DMS114 treated with DMSO at 0.1 percent for 48 hours (cell line): ENCODE data around the gene ITPKB.

ENCODE experiments used
- DNase-seq: peaks from one replicate; lab custom pipeline; 2025; ENCODE audit not compliant: unreplicated experiment; lab: John Stamatoyannopoulos, UW

The ITPKB gene

DNA sequence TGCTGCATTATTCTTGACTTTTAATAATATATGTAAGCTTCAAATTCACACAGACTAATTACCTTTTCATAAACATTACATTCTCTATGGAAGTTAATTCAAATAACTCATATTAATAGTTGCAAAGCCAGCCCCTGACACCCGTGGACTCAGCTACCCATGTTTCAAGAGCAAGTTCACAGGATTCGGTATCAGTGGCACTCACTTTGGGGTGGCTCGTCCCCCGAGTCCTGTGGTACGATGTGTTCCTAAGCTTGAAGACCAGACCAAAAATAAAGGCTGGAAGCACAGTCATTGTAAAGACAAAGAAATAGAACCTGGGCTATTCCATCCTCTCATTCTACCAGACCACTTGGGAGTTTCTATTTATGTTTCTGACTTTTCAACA is 70.9 kb downstream of the ITPKB start:
- DNase-seq = no peak

DNA sequence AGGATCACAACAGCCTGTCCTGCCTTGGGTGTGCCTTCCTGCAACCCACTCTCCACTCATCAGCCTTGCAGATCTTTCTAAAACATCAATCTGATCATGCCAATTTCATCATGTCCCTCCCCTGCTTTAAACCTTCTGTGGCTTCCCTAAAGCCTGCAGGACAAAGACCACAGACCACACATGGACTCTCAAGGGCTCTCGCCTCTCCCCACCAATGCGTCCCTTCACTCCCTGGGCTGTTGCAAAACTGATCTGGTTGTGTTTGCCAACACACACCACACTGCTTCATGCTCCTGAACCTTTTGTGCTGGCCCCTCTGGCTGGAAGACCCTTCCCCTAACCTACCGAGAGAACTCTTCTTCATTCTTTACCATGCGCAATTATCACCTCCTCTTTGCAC is 72.4 kb downstream of the ITPKB start:
- DNase-seq = no peak

DNA sequence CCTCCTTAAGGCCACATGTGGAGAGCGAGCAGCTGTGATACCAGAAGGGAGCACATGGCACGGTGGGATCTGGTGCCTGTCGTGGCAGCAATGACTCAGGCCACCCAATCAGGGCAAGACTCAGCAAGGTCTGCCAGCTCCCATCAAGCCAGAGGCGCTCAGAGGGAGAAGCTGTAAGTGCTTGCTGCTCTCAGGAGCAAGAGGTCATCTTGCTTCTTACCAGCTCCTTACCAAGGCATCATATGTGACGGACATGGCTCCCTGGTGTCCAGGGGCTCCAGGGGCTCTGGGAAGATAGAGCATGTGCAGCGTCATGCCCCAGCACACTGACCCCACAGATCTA is 72.9 kb downstream of the ITPKB start:
- no peak for DNase-seq

DNA sequence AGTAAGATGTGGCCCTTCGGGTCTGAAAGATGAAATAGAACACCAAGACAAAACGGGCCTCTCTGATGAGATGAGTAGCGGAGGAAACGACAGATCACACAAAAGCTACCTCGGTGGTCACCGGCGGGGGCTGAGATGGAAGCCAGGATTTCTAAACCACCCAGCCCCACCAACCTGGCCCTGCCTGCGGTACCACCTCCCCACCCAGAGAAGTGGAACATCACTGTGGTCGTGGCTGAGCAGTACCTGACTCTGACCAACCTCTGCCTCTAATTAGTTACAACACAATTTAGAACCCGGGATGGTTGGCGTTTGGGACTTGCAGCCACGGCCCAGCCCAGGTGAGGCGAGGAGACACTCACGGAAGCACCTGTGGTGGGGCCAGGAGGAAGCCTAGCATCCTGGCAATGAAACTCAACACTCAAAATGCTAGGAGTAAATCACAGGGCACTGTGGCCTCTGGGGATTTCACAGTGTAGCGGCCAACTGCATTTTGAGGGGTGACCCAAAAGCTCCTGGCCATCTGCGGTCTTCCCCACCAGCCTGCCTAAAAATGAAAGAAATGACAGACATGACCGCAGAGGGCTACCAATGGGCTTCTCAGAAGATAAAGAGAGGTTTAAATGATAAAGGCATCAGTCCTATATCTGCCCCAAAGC is 73.4 kb downstream of the ITPKB start:
- no peak for DNase-seq

DNA sequence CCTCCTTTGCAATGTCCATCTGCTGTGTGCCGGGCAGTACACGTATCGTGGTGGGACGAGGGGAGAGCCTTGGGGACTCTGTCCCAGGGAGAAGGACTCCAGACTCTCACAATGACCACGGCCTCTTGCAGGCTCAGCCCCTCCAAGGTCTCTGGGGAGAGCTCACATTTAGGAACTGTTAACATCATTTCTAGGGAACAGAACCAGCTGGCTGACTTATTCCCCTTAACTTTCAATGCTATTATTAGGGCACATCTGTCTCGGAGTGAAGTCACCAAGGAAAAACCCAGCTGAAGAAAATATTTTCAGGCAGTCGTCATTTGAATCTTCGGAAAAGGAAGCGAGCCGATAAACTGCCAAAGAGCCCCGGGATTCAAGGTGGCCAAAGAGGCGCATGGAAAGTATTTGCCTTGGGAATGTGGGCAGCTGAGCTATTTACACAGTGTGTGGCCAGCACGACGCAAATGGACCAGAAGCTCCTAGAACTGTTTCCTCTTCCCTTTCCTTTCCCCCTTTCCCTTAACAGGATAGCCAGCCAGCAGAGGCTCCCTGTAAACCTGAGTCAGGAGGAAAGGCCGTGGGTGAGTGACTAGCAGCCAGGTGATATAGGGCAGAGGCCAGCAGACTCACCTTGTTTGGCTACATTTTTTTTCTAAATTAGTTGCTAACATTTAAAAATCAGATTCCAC is 74.5 kb downstream of the ITPKB start:
- no peak for DNase-seq

DNA sequence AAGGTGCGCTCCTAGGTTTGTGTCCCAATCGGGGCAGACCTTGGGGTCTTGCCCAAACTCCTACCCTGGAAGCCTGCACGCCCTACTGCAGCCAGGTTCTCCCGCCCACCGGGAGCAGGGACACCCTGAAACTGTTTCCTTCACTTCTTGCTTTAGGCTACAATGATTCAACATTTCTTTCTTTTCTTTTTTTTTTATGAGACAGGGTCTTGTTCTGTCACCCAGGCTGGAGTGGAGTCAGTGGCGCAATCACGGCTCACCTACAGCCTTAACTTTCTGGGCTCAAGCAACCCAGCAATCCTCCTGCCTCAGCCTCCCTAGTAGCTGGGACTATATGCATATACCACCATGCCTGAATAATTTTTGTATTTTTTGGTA is 75.8 kb downstream of the ITPKB start:
- no peak for DNase-seq

DNA sequence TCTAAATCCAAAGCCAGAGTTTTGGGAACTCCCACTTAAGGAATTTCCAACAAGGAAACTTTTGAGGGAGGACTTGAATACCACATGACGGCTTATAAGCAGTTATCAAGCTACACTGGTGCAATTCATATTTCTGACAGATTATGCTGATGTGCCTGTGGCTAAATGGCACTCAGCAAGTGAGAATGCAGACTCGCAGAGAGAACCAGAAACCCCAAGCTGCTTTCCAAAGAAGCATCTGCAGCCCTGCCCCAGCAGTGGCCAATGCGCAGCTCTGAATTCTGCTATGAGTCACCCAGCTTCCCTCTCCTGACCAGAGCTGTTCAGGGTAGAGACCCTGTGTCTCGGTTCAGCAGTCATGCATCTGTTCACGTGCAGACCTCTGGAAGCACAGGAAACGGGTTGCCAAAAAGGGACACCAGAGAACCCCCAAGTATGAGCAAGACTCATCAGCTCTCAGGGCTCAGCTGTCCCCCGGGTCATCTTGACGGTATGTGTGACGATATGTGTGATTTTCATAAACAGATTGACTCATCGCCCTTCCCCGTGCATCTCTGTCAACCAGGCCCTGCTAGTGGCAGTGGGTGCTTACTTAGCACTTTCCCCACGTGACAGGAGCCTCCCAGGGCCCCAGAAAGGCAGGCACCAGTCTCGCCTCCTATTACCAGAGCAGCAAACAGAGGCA is 76.3 kb downstream of the ITPKB start:
- DNase-seq = no peak

DNA sequence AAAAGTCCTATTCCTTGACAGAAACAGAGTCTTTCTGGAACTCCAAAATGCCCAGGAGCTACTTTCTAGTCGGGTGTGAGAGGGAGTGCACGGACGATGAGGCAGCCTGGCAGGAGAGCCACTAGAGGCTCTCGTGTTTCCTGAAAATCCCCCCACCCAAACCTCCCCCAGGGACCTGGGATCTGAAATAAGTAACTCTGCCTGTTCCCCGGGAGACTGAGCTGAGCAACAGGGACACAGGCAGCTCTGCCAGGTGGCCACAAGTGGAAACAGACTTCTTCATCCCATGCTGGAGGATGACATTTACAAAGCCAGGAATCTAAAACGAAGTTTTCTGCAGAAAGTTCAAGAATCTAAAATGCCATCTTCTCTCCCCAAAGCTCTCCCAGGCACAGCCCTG is 77.1 kb downstream of the ITPKB start:
- DNase-seq = no peak

DNA sequence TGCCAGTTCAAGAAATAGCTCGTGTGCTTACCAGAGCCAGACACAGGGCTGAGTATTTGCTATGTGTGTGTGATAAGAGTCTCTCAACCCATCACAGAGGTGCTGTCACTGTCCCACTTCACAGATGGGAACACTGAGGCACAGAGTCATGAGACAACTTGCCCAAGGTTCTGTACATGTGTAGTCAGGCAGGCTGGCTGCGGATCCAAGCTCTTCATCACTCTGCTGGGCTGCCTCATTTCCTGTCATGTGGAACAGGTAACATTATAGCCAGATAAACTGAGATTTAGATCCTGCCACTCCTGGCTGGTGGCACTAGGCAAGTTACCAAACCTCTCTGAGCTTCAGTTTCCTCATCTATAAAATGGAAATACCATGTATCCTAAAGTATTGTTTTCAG is 77.8 kb downstream of the ITPKB start:
- no peak for DNase-seq

DNA sequence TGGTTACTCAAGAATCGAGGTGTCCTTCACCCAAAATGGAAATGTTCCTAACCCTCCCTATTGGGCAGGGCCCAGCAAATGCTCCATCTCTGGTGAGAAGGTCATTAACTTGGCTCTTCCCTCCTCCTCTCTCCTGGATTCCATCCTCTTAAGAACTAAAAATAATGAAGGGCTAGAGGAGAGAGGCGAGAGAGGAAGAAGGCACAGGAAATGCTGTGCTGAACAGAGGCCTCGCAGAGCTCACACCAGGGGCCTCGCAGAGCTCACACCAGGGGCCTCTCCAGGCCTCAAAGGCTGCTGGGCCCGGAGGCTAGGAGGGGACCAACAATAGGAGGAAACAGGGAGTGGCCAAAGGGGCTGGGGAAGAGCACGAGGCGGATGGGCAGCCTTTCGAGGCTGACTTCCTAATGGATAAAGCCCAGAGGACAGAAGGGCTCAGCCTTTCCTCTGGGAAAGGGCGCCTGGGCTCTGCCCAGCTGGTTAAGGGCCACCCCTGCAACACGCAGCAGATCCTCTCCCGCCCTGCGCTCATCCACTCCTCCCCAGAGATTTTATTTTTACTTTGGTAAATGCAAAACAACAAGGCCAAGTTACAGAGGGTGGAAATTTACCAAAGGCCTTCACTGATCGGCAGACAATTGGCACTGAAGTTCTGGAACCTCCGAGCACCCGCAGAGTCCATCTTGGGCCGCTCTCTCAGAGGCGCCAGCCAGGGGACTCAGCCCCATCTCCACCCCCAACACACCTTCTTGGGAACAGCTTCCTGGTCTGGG is 78.5 kb downstream of the ITPKB start:
- DNase-seq = no peak

DNA sequence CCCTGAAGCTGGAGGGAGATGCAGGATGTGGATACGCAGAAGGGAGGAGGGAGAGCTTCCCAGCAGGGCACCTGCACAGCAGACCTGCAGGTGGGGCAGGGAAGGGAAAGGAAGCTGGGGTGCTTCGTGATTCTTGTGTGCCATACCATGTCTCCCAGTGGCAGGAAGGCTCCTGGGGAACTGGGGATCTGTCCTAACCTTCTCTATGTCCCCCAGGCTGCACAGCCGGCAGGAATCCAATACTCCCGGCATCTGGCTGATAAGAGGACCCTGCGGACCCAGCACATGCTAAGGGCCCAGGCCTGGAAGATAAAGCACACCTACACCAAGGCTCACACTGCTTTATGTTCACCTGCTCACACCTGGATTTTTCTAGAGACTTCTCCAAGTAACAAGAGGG is 79.4 kb downstream of the ITPKB start:
- no peak for DNase-seq

DNA sequence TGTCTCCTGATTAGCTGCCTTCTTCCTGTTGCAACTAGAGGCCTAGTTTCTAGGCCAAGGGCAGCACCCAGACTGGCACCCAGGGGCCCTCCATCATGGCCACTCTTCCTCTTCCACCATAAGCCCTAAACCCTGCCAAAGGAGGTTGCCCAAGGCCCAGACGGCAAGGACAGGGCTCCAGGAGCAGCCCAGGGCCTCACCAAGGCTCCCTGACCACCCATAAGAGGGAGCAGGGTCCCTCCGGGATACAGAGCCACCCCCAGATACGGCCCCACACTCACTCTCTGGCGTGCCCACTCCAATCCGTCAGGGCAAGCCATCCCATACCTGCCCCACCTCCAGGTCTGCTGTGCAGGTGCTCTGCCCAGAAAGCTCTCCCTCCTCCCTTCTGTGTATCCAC is 79.9 kb downstream of the ITPKB start:
- DNase-seq = no peak

DNA sequence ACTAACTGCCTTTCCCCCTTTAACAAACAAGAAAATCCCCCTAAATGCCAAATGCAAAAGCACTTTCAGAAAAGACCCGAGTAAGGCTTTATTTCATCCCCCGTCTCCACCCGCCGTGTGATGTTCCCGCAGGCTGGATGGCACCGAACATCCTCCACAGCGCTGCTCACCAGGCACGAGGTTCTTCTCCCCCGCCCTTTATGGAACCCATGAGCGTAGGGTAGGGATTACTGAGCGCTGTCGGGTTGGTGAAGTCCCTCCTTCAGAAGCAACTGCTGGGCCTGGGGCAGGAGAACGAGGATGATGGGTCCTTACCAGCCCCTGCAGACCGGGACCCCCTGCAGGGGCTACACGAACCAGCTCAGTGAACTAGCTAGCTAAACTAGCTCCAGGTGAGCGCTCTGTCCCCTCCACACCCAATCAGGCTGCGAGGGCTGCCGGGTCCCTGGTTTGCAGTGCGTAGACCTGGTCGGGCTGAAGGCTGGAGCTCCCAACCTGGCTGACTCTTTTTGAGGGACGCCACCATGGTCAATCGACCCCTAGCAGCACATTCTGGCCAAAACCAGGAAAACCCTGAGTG is 80.4 kb downstream of the ITPKB start:
- DNase-seq = no peak

DNA sequence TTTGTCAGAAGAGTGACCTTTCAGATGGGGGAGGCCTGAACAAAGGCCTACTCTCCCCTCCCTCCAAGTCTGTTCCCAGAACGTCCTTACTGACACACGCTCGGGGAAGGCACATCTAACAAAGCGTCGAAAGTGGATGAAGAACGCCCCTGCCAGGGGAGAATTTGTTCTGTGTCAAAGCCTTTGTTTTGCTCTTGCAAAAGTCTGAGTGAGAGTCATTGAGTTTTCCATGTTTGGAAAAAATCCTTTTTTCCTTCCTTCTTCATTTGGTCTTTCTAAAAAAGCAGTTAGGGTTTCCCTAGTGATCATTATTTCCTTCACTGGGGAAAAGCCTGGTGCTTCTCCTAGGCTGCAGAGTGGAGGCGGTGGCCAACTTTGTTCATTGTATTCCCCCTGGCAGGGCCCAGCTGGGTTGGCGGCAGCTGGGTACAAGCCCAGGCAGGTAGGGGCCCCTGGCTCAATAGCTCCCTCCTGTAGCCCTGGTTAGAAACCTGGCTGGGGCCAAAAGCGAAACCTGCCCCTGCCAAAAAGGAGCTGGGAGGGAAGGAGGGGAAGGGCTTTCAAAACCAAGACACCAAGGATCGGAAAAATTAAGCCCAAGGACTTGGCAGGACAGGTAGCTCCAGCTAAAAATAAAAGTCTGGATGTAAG is 81.1 kb downstream of the ITPKB start:
- DNase-seq = no peak

DNA sequence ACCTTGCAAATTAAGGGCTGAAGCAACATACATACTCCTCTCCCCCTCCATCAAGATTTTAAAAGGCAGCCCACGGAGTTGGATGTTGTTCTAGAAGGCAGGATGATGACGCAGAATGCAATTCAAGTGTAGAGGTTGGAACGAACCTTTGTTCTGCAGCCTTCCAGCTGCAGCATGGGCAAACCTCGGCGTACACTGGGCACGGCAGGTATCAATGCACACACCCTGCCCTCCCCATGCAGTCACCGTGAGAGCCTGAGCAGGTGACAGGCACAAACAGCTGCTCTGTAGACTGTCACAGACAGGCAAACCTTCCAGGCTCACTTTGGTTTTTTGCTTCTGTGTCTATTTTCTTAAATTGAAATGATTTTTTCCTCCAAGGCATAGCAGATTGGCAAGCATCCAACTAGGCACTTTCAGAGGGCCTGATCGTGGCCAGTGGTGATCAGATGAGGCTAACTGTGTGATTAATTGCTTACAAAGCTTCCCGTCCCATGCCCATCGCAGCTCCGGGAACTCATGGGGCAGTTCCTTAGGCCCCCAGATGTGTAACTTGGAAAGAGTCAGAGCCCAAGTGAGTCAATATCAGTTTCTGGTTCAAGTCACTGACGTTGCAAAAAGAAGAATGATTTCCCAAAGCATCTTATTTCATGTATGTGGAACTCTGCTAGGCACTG is 82.3 kb downstream of the ITPKB start:
- DNase-seq = no peak

DNA sequence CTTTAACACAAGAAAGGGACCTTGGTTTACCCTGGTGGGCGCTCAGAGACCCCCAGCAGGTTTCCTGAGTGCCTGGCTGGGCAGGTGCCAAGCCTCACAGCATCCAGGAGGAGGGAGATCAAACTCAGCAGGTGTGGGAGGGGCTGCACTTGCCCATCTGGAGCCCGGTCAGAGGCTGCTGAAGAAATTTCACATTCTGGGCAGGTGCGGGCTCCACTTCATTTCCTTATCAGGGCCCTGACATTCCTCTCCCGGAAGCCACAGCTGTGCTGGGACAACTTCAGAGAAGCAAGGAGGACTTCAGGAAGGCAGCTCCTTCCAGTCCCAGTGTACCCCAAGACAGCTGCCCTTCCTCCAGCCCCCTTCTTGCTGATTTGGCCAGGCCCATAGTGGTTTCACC is 82.9 kb downstream of the ITPKB start:
- no peak for DNase-seq

DNA sequence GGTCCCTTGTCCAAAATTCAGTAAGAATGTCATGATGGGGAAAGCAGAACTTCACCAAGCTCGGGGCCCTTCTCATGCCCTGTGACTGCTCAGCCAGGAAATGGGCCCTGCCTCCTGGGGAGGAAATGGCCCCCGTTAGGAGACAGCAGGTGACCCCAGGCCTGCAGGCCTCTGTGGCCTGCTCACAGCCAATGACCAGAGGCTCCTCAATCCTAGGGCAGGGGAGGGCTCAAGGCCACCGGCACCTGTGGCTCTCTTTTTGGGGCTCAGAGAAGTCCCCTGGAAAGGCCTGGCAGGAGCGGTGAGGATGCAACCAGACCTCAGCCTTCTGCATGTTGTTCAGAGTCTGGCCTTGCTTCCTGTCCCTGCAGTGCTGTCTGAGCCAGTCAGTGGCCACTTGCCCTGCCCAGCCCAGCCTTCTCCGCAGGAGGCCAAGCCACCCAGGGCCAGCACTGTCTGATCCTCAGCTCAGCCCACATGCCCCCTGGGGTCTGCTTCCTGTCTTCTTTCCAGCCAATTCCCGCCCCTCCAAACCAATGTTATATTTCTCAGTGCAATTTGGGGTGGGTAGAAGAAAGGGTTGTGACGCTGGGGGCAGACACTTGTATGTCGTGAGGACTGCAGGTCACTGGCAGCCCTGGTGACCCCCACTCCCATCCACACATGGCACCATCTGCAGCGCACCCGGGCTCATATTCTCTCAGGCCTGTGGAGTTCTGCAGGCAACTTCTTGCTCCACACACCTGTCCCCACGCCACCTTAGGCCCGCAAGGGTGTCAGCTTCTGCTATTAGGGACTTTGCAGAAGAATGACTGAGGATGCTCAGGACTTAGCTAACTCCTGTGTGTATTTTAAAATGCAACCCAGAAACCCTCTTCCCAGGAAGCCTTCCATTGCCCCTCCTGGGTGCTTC is 83.6 kb downstream of the ITPKB start:
- DNase-seq = no peak

DNA sequence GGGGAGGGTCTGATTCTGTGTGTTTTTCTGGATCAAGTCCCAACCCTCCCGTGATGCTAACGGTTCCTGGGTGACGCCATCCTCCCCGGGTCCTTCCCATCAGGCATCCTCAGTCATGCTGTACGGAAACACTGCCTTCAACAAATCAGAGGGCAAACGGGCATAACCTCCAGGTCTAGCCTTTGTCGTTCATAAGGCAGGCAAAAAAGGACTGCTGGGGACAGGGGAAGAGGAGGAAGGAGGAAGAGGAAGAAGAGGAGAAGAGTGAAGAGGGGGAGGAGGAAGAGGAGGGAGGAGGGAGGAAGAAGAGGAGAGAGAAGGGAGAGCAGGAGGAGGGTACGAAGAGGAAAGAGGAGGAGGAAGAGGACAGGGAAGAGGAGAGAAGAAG is 84.4 kb downstream of the ITPKB start:
- DNase-seq = no peak

DNA sequence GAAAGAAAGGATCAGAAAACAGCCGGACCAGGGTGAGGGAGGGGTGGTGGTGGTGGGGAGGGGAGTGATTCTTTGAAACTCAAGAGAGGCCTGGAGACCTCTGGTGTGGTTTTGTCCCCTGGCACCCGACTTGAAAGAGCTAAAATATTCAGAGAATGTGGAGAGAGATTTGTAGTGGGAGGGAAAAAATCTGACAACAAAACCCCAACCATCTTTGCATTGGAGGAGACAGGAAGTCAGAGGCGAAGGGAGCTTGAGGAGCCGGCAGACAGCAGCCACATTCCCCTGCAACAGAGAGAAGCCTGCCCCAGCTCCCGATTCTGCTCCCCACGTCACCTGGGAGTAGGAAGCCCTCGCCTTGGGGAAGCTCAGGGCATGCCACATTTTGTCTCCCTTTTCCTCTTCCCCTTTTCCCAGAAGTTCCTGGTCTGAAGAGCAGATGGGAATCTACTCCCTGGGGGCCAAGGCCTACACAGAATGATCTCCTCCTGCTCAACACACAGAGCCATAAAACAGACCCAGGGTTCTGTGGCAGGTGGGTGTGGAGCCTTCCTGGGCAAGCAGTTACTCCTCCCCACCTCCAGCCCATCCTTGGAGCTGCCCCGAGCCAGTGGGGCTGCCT is 84.9 kb downstream of the ITPKB start:
- no peak for DNase-seq
